Activated T-helper 17 cell treated with anti-CD3 and anti-CD28 coated beads, Interleukin-2, amount 50 U/mL, for 72 hours (primary cell): ENCODE measurements around the gene ZNF541. TPM values are rescaled to one million over a fixed set of nuclear protein-coding genes. Genes with fewer than 3 reads are reported as not detected.

Experiments used
- ATAC-seq: fragments of 150-1000 bp; cut with Tn5 transposase; replicated peaks from 2 replicates; pipeline ENCODE4 v1.10.0; 2021; ENCODE audit warnings: mild to moderate bottlenecking, moderate library complexity
- H3K27ac Mint-ChIP-seq: one replicate; pipeline ENCODE4 v1.8.0; 2022; ENCODE audit warnings: mixed read lengths
- H3K27me3 Mint-ChIP-seq: one replicate; pipeline ENCODE4 v1.8.0; 2022; ENCODE audit warnings: mixed read lengths
- H3K36me3 Mint-ChIP-seq: one replicate; pipeline ENCODE4 v1.8.0; 2022; ENCODE audit warnings: low read depth, mild to moderate bottlenecking, mixed read lengths
- H3K4me1 Mint-ChIP-seq: one replicate; pipeline ENCODE4 v1.8.0; 2022; ENCODE audit warnings: mixed read lengths
- H3K4me3 Mint-ChIP-seq: one replicate; pipeline ENCODE4 v1.8.0; 2022; ENCODE audit warnings: mild to moderate bottlenecking, mixed read lengths
- H3K9me3 Mint-ChIP-seq: one replicate; pipeline ENCODE4 v1.8.0; 2022; ENCODE audit warnings: mixed read lengths
- total RNA-seq, 2 donors: library from RNA; stranded (reverse); gene quantifications; one replicate each; pipeline ENCODE4 v1.2.3, GENCODE V29; 2022

ZNF541 gene
- total RNA-seq, 2 donors from 2014 or later = 0.04 to 0.98 TPM

DNA sequence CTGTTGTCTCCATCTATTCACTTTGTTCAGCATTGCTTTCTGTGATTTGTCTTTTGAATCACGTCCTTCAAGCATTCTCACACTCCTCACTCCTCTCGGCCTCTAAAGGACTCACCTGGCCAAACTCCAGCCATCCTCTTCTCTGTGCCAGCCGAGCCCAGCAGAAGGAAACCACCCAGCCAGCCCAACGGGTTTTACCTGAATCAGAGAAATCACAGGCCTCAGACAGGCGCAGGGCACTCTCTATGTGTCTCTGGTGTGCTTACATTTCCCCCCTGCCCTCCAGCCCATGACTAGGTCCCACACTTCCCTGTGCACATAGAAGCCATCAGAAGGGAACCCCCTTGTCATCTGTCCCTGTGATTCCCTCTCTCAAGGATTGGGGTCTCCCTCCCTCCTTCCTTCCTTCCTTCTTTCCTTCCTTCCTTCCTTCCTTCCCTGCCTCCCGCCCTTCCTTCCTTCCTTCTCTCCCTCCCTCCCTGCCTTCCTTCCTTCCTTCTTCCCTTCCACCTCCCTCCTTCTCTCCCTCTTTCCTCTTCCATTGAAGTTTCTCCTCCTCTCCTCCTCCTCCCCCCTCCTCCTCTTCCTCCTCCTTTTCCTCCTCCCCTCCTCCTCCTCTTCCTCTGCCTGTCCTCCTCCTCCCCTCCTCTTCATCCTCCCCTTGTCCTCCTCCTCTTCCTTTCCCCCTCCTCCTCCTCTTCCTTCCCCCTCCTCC is 8.8 kb upstream of the ZNF541 start:
- H3K27ac Mint-ChIP-seq = peak overlapping the region; percentile 97
- H3K27me3 Mint-ChIP-seq = no peaks in the 10 kb centered on the region
- H3K4me3 Mint-ChIP-seq = peak overlapping the region; percentile 86
- peaks cover 26% of the 10 kb centered on the region for H3K4me1 Mint-ChIP-seq
- ATAC-seq = peak; percentile 19
- no peaks in the 10 kb centered on the region for H3K36me3 Mint-ChIP-seq
- peaks cover 6% of the 10 kb centered on the region for H3K9me3 Mint-ChIP-seq

DNA sequence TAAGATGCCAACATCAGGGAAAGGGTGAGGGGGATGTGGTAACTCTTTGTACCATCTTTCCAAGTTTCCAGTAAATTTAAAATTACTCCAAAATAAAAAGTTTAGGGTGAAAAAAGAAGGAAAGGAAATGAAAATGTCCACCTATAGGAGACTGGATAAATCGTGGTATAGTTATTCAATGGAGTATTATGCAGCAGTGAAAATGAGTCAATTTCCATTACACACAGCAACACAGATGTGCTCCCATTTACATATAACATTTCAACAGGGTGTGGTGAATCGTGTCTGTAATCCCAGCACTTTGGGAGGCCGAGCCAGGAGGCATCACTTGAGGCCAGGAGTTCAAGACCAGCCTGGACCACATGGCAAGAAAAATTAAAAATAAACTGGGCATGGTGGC is 7.4 kb upstream of the ZNF541 start:
- Mint-ChIP-seq H3K27ac (peak overlapping the region; percentile 44), H3K9me3 (no peaks in the 10 kb centered on the region), H3K4me1 (peaks cover 31% of the 10 kb centered on the region), H3K4me3 (peak overlapping the region; percentile 11), H3K27me3 (no peaks in the 10 kb centered on the region), H3K36me3 (no peaks in the 10 kb centered on the region)
- no peak for ATAC-seq

DNA sequence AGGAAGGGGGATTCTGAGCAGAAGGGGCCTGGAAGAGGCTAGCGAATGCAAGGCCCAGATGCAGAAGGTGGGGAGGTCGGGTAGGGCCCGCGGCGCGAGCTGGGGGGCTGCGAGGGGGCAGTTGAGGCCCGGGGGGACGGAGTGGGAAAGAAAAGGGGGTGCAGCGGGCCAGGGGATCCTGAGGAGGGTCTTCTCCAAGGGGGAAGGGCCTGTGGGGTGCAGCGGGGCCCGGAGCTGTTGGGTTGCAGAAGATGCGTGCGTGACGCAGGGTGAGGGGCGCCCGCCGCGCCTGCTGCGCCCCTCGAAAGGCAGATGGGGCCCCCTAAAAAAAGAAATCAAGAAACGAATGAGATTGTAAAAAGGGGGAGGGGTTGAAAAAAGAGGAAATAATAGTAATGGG is 313 bp downstream of the ZNF541 start:
- no peak overlapping the region for H3K27ac Mint-ChIP-seq
- no peak for ATAC-seq
- no peaks in the 10 kb centered on the region for H3K27me3 Mint-ChIP-seq
- peak overlapping the region; percentile 42 for H3K4me3 Mint-ChIP-seq
- no peaks in the 10 kb centered on the region for H3K36me3 Mint-ChIP-seq
- peaks cover 15% of the 10 kb centered on the region for H3K4me1 Mint-ChIP-seq
- no peaks in the 10 kb centered on the region for H3K9me3 Mint-ChIP-seq

DNA sequence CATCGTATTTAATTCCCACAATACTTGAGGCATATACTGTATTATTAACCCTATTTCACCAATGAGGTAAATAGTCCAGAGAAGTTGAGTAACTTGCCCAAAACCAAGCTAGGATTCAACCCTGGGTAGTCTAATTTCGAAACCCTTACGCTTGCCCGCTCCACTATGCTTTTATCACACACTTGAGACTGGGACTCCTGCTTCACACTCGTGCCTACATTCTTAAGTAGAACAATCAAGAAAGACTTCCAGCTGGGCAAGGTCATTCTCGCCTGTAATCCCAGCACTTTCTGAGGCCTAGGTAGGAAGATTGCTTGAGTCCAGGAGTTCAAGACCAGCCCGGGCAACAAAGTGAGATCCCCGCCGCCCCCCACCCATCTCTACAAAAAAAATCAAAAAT is 3.6 kb downstream of the ZNF541 start:
- Mint-ChIP-seq H3K9me3 (no peaks in the 10 kb centered on the region), H3K4me1 (peaks cover 8% of the 10 kb centered on the region), H3K27me3 (no peaks in the 10 kb centered on the region), H3K4me3 (no peak overlapping the region), H3K36me3 (no peaks in the 10 kb centered on the region), H3K27ac (no peak overlapping the region)
- ATAC-seq = no peak

DNA sequence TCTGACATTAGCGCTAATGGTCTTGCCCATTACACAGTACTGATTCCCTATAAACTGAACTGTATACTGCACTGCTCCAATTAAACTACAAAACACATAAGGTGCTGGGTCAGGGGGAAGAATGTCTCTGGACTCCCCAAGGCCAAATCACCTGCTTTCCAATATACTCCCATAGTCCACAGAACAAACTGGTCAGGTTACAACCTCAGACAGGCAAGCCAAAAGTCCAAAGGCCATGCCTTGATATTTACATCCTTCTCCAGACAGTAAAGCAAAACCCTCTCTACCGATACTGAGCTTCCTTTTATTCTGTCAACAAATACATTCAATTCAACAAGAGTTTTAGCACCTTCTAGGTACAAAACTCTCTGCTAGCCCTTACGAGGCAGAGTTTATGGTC is 8.9 kb downstream of the ZNF541 start:
- Mint-ChIP-seq H3K27ac (no peak overlapping the region), H3K36me3 (no peaks in the 10 kb centered on the region), H3K4me1 (no peaks in the 10 kb centered on the region), H3K9me3 (no peaks in the 10 kb centered on the region), H3K27me3 (no peaks in the 10 kb centered on the region), H3K4me3 (no peak overlapping the region)
- ATAC-seq = no peak

DNA sequence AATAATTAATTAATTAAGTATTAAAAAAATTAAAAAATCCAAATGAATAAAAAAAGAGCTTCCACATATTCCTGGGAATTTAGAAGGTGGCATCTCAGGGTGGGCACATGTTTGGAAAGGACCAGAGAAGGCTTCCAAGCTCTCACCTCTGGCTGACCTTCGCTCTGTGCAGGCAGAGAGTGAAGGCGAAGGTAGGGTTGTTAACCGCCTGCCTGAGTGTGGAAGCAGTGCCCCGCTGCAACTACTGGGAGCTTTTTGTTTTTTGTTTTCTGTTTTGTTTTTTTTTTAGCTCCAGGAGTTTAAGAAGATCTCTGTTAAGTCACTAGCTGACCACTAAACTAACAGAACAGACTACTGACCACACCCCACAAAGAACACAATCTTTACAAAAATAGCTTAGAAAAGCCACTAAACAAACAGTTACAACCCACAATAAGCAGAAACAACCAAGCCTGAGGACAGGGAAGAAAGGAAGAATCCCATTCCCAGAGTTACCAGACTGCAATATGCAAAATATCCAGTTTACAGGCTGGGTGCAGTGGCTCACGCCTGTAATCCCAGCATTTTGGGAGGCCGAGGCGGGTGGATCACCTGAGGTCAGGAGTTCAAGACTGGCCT is 11.4 kb downstream of the ZNF541 start:
- no peak overlapping the region for H3K27ac Mint-ChIP-seq
- H3K4me1 Mint-ChIP-seq = no peaks in the 10 kb centered on the region
- no peak overlapping the region for H3K4me3 Mint-ChIP-seq
- H3K9me3 Mint-ChIP-seq = no peaks in the 10 kb centered on the region
- H3K27me3 Mint-ChIP-seq = no peaks in the 10 kb centered on the region
- no peaks in the 10 kb centered on the region for H3K36me3 Mint-ChIP-seq
- no peak for ATAC-seq

DNA sequence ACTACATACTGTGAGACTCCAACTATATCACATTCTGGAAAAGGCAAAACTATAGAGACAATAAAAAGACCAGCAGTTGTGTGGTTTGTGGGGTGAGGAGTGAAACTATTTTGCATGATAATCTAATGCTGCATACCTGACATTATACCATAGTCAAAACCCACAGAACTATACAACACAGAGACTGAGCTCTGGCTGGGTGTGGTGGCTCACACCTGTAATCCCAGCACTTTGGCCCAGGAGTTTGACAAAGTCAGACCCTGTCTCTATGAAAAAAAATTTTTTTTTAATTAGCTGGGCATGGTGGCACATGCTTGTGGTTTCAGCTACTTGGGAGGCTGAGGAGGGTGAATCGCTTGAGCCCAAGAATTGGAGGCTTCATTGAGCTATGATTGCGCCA is 11.9 kb downstream of the ZNF541 start:
- Mint-ChIP-seq H3K9me3 (no peaks in the 10 kb centered on the region), H3K36me3 (no peaks in the 10 kb centered on the region), H3K4me3 (no peak overlapping the region), H3K27me3 (no peaks in the 10 kb centered on the region), H3K27ac (no peak overlapping the region), H3K4me1 (no peaks in the 10 kb centered on the region)
- ATAC-seq = no peak

DNA sequence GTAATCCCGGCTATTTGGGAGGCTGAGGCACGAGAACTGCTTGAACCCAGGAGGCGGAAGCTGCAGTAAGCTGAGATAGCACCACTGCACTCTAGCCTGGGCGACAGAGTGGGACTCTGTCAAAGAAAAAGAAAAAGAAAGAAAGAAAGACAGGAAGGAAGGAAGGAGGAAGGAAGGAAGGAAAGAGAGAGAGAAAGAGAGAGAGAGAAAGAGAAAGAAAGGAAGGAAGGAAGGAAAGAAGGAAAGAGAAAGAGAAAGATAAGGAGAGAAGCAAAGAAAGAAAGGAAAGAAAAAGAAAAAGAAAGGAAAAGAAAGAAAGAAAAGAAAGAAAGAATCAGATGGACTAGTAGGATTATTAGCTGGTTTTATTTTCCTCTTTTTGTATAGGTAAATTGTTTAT is 22.8 kb downstream of the ZNF541 start:
- ATAC-seq = no peak
- H3K27me3 Mint-ChIP-seq = no peaks in the 10 kb centered on the region
- peak overlapping the region; percentile 25 for H3K27ac Mint-ChIP-seq
- no peaks in the 10 kb centered on the region for H3K4me1 Mint-ChIP-seq
- no peaks in the 10 kb centered on the region for H3K36me3 Mint-ChIP-seq
- no peak overlapping the region for H3K4me3 Mint-ChIP-seq
- no peaks in the 10 kb centered on the region for H3K9me3 Mint-ChIP-seq

DNA sequence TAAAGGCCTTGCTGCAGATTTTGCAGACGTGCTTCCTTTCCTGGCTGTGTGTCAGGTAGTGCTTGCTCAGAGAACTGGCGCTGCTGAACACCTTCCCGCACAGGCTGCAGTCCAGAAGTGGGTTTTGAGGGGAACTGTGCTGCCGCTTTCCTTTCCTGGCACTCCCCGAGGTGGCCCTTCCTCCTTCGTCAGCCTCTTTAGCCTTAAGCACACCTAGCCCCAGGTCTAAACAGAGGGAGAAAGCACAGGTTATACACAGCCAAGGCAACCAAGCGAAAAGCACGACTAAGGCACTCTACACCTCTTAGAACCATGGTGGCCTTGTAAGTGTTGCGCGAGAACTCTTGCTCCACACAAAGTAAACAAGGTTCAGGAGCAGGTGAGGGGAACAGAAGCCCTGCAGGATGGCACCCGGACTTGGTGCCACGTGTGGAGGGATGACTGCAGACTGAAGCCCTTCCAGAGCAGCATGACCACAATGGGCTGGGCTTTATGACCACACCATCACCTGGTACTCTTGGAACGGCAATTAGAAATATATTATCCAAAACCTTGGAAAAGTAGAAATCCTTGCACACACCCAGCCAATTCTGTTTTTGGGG is 23.6 kb downstream of the ZNF541 start:
- no peaks in the 10 kb centered on the region for H3K27me3 Mint-ChIP-seq
- no peaks in the 10 kb centered on the region for H3K4me1 Mint-ChIP-seq
- H3K9me3 Mint-ChIP-seq = no peaks in the 10 kb centered on the region
- H3K4me3 Mint-ChIP-seq = no peak overlapping the region
- no peak overlapping the region for H3K27ac Mint-ChIP-seq
- no peak for ATAC-seq
- no peaks in the 10 kb centered on the region for H3K36me3 Mint-ChIP-seq

DNA sequence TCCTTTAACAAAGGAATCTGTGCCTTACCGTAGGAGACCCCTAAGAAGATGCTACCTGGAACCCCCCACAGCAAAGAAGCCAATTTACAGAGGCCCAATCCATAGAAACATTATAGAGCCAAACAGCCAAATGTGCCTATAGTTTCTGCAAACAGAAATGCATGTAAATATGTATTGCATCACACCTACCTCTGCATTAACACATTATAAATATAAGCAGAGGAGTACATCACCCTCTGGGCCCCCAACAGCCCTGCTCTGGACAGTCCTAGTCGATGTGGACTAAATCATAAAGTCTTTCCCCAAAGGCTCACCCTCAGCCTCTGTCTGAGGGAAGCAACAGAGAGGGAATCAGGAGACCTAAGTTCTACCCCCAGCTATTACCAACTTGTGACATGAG is 25.7 kb downstream of the ZNF541 start:
- H3K4me1 Mint-ChIP-seq = no peaks in the 10 kb centered on the region
- H3K9me3 Mint-ChIP-seq = no peaks in the 10 kb centered on the region
- no peak overlapping the region for H3K27ac Mint-ChIP-seq
- H3K4me3 Mint-ChIP-seq = no peak overlapping the region
- peaks cover 3% of the 10 kb centered on the region for H3K27me3 Mint-ChIP-seq
- no peak for ATAC-seq
- no peaks in the 10 kb centered on the region for H3K36me3 Mint-ChIP-seq

DNA sequence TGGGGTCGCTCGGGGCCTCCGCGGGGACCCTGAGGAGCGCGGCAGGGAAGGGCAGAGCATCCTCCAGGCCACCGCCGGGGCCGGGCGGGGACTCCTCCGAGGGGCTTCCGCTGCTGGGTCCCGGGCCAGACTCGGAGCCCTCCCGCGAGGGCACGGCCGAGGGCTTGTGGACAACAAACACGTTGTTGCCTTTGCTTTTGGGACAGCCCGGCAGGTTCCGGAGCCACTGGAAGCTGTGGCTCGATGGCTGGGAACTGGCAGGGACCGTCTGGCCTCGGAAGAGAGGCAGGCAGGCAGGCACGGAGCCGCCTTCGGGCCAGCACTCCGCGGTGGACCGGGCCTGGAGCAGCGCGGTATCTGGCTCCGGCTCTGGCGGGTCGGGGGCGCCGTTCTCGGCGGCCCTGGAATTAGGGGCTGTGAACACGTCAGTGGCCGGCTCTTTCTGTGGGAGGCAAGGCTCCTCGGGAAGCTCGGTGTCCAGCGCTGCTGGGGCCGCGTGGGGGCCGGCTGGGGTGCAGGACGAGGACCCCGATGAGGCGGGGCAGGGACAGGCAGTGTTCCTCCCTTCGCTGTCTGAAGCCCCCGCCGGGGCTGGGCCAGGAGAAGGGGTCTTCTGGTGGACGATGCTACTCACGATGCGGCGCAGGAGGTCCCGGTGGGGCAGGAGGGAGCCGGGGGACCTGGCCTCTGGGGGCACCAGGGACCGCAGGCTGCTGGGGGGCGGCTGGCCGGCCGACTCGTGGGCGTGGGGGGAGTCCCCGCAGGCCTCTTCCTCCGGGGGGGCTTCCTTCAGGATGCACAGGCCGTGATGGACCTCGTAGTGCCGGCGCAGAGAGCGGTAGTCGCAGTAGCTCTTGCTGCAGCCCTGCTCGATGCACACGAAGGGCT is 27.6 kb downstream of the ZNF541 start:
- no peak for ATAC-seq
- H3K4me3 Mint-ChIP-seq = no peak overlapping the region
- no peaks in the 10 kb centered on the region for H3K36me3 Mint-ChIP-seq
- no peaks in the 10 kb centered on the region for H3K9me3 Mint-ChIP-seq
- peaks cover 5% of the 10 kb centered on the region for H3K4me1 Mint-ChIP-seq
- peaks cover 3% of the 10 kb centered on the region for H3K27me3 Mint-ChIP-seq
- no peak overlapping the region for H3K27ac Mint-ChIP-seq

DNA sequence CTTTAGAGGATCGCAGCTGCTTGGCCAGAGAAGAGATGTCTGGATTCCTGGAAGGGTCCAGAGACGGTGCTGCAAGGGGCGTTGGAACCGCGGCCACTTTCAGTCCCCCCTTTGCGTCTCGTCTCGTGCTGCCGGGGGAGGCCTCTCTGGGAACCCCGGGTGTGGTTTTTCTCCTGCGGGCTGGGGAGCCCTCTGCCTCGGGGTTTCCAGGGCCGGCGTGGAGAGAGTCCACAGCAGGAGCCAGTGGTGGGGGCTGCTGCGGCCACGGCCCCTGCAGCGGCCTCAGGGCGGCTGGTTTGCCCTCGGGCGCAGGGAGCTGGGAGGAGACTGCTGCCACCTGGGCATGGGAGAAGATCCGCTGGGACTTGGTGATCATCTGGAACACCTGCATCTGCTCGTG is 28.5 kb downstream of the ZNF541 start:
- no peak overlapping the region for H3K27ac Mint-ChIP-seq
- no peak overlapping the region for H3K4me3 Mint-ChIP-seq
- H3K4me1 Mint-ChIP-seq = peaks cover 5% of the 10 kb centered on the region
- no peak for ATAC-seq
- no peaks in the 10 kb centered on the region for H3K36me3 Mint-ChIP-seq
- H3K9me3 Mint-ChIP-seq = no peaks in the 10 kb centered on the region
- H3K27me3 Mint-ChIP-seq = peaks cover 3% of the 10 kb centered on the region

DNA sequence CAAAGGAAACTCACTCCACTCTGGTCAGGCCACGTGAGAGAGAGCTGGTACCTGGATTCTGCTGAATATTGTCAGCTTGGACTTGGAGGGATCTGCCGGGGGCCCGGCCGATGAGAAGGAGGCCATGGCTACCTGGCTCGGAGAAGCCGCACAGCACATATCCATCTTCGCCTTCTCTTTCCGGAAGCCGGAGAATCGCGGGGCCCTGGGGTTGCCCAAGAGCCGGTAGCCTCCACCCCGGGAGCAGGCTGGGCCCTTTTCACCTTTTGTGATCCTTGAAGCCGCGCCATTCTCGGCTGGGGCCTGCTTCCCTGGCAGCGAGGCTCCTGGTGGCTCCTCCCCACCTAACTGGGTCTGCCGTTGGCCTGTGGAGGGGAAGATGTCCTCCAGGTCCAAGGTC is 28.9 kb downstream of the ZNF541 start:
- H3K36me3 Mint-ChIP-seq = no peaks in the 10 kb centered on the region
- peaks cover 5% of the 10 kb centered on the region for H3K4me1 Mint-ChIP-seq
- ATAC-seq = no peak
- peaks cover 3% of the 10 kb centered on the region for H3K27me3 Mint-ChIP-seq
- no peak overlapping the region for H3K4me3 Mint-ChIP-seq
- H3K27ac Mint-ChIP-seq = no peak overlapping the region
- no peaks in the 10 kb centered on the region for H3K9me3 Mint-ChIP-seq

DNA sequence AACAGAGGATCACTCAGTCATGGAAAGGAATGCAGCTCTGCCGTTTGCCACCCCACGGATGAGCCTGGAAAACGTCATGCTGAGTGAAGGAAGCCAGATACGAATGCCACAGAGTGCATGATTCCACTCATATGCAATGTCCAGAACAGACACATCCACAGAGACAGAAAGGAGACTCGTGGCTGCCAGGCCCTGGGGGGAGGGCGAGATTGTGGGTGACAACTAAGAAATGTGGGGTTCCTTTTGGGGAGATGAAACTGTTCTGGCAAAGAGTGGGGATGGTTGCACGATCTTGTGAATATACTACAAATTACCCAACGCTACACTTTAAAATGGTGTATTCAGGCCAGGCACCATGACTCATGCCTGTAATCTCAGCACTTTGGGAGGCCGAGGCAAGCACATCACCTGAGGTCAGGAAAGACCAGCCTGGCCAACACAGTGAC is 30.9 kb downstream of the ZNF541 start:
- Mint-ChIP-seq H3K27me3 (peaks cover 3% of the 10 kb centered on the region), H3K36me3 (no peaks in the 10 kb centered on the region), H3K27ac (peak overlapping the region; percentile 44), H3K4me3 (no peak overlapping the region), H3K4me1 (peaks cover 5% of the 10 kb centered on the region), H3K9me3 (no peaks in the 10 kb centered on the region)
- ATAC-seq = no peak
